Measurements from ENCODE around the gene BCOR.

DNA sequence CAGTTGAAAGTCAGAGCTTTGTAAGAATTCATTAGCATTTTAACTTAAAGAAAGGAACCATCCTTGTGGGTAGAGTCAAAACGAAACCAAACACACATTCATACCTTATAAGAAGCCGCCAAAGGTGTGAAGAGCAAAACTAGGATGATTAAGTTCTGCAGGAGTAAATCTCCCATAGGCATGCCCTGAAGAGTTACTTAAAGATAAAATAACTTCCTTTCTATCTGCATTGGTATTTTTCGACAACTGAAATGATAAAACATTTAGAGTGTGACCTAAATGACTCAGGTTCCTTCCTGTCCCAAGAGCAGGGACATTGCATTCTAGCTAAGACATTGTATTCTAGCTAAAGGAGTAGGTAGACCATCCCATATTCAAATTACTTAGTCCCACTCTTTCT lies 75.3 kb downstream of the BCOR start:
- TF ChIP-seq, protein P1, sequence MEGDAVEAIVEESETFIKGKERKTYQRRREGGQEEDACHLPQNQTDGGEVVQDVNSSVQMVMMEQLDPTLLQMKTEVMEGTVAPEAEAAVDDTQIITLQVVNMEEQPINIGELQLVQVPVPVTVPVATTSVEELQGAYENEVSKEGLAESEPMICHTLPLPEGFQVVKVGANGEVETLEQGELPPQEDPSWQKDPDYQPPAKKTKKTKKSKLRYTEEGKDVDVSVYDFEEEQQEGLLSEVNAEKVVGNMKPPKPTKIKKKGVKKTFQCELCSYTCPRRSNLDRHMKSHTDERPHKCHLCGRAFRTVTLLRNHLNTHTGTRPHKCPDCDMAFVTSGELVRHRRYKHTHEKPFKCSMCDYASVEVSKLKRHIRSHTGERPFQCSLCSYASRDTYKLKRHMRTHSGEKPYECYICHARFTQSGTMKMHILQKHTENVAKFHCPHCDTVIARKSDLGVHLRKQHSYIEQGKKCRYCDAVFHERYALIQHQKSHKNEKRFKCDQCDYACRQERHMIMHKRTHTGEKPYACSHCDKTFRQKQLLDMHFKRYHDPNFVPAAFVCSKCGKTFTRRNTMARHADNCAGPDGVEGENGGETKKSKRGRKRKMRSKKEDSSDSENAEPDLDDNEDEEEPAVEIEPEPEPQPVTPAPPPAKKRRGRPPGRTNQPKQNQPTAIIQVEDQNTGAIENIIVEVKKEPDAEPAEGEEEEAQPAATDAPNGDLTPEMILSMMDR (conservative IDR thresholded peaks at IDR 0.05; ENCODE audit: low read depth, low read length) = no peak
- TF ChIP-seq EZH2phosphoT487 (IDR thresholded peaks at IDR 0.05; ENCODE audit: borderline replicate concordance, low read length) = no peak
- no peak for TF ChIP-seq EZH2 (IDR thresholded peaks at IDR 0.05; ENCODE audit: low read length, unreplicated experiment)
